ENCODE results near the gene PYGO1.
"Not testable (repeated sequence)": the region's sequence is repeated elsewhere in the genome, so short reads cannot be mapped to it uniquely, and the experiment has no call there.

The PYGO1 gene

GRCh38 chr15:55499151-55499550 lies 89.0 kb downstream of the PYGO1 start:
- DNase-seq = no peak

- DNase-seq = peak; percentile 74
Observed at GRCh38 chr15:55498109-55498938, 89.8 kb downstream of the PYGO1 start.

GRCh38 chr15:55496716-55497115 lies 91.4 kb downstream of the PYGO1 start:
- DNase-seq = no peak

DNA sequence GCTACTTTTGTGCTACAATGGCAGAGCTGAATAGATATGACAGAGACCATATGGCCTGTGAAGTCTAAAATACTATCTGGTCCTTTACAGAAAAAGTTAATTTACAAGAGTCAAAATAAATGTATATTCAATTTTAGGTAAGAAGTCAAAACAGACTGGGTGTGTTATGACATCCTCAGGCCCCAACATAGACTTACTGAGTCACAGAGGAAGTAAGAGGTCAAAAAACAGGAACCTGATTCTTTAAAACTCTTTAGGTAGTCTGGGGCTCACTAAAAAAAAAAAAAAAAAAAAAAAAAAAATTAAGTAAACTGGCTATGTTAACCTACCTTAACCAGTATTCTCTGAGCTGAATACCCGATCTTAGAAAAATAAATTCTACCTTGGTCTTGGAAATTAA lies 93.2 kb downstream of the PYGO1 start:
- no peak for DNase-seq

DNA sequence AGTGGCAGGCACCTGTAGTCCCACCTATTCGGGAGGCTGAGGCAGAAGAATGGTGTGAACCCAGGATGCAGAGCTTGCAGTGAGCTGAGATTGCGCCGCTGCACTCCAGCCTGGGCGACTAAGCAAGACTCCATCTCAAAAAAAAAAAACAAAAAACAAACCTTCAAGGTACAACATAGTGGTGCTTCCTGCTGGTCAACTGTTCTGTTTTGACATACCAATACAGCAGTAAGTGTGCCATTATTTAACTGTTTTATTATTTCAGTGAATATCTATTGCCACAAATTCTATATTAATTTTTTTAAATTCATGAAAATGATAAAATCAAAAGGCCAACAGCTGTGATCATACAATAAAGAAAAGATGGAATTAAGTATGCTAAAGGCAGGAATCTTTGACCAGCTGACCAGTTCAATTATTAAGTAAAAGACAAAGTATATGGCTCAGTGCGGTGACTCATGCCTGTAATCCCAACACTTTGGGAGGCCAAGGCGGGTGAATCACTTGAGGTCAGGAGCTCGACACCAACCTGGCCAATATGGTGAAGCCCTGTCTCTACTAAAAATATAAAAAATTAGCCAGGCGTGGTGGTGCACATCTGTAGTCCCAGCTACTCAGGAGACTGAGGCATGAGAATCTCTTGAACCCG lies 99.1 kb downstream of the PYGO1 start:
- not testable (repeated sequence) for DNase-seq
